Pancreas (tissue), 10 donors: Measurements from ENCODE around the gene CYRIA. TPM values are rescaled to one million over a fixed set of nuclear protein-coding genes. Genes with fewer than 3 reads are reported as not detected.

ENCODE experiments used
- ATAC-seq, 4 donors: fragments of 200-7000 bp; cut with Tn5 transposase; one replicate each; pipeline versions ENCODE4 v1.8.0 to v1.9.1; 2020; ENCODE audit warnings: mild to moderate bottlenecking in 4 of 4, moderate library complexity in 4 of 4
- DNase-seq, 6 donors: peaks; one replicate each; pipeline ENCODE4 v3.0.0-alpha.2; 2020
- FAIRE-seq: peaks from 2 replicates; lab custom pipeline; 2012; peaks lifted over from hg19 to GRCh38; lab: Jason Lieb, UNC
- H3K27ac ChIP-seq, 4 donors: fragments of 200-600 bp; sonication (generic); 1 replicate in 3 of 4; 2 replicates in 1 of 4; pipeline versions ENCODE4 v1.5.0 to v1.8.0; 2020
- H3K27me3 ChIP-seq, 4 donors: fragments of 200-600 bp; one replicate each; pipeline ENCODE4 v1.8.0; 2021
- H3K36me3 ChIP-seq, 3 donors: fragments of 200-600 bp; sonication (generic) in 1 of 3; one replicate each; pipeline versions ENCODE4 v1.5.0 to v1.8.0; 2020 to 2021
- H3K4me1 ChIP-seq, 3 donors: fragments of 200-600 bp; one replicate each; pipeline ENCODE4 v1.8.0; 2021
- H3K4me3 ChIP-seq, 4 donors: fragments of 200-600 bp; sonication (generic) in 2 of 4; one replicate each; pipeline versions ENCODE4 v1.5.0 to v1.8.0; 2020 to 2021
- H3K9me3 ChIP-seq, 4 donors: fragments of 200-600 bp; one replicate each; pipeline ENCODE4 v1.8.0; 2021
- WGBS, 2 donors: extraction: QIAGEN DNeasy Blood & Tissue Kit; methylation state at CpG; one replicate each; pipeline ENCODE4 v1.1.7; 2013; 5-methylcytosine and 5-hydroxymethylcytosine counted together
- intact Hi-C, 3 donors: fragments of 100-400 bp; cut with DNase I; formaldehyde crosslinking; loops; one replicate each; pipeline versions ENCODE4 v1.11.1 to v1.14.2; 2022
- polyA plus RNA-seq, 2 donors: library from polyadenylated mRNA; stranded (reverse); fragments of 200-250 nt; gene quantifications; one replicate each; pipeline ENCODE4 v1.2.3, GENCODE V29; 2013
- total RNA-seq, 6 donors: library from RNA; stranded (reverse); fragmentation: NEBNext Ultra II Directional in 4 of 6; extraction: Animal tissue kit (Norgen Biotek cat#: 25700) in 4 of 6; gene quantifications; one replicate each; pipeline versions ENCODE4 v1.2.1 to v1.2.4, GENCODE V29; 2021 to 2023
- TF ChIP-seq, protein P1 (sequence below), 4 donors: fragments of 200-600 bp; sonication (generic) in 3 of 4; IDR thresholded peaks; one replicate each; pipeline versions ENCODE4 v1.5.0 to v1.8.0; 2021; ENCODE audit warnings: antibody characterized with exemption in 4 of 4
- donor health status: healthy with polysubstance abuse.
- donor health status: DM: no; HTN: no; CAD: no; lungs with moderate emphysema.
- donor health status: DM: no; HTN: no; CAD: no.
- donor health status: control.
- donor health status: control.
- donor health status: Bipolar disorder and iron deficiency.
- donor health status: DM: yes; HTN: yes; CAD: no.
- donor health status: DM: no; HTN: no; CAD: no.
- donor health status: DM: no; HTN: no; CAD: no.
- donor health status: DM: yes; HTN: yes; CAD: no.

The CYRIA gene
- total and polyA plus RNA-seq, 8 donors, result 0.65 to 7.6 (median 1.7) TPM

DNA sequence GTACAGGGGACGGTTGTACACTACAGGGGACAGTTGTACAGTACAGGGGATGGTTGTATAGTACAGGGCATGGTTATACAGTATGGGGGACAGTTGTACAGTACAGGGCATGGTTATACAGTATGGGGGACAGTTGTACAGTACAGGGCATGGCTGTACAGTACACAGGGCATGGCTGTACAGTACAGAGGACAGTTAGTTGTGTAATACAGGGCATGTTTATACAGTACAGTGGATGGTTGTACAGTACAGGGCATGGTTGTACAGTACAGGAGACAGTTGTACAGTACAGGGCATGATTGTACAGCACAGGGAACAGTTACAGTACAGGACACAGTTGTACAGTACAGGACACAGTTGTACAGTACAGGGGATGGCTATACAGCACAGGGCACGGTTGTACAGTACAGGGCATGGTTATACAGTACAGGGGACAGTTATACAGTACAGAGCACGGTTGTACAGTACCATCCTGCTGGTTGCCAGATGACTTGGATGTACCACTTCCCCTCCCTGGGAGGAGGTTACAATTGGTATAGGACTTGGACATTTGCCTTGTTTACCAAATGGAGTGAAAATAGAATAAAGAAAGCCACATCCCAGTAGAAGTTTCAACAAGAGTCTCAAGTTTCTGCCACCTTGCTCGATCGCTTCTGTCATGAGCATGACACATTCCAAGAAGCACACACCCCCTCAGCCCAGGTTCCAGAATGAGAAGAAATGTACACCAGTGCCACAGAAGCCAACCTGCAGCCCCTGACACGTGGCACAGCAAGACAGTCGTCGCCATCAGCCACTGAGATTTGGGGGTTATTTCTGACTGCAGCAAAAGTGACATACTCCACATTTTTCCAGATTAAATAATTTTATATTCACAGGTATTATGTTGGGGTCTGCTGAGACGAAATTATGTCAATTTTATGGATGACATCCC lies 16.0 kb downstream of the CYRIA start:
- FAIRE-seq (no peak), ATAC-seq (no peak), DNase-seq (no peak)
- no peak overlapping the region for H3K4me3 ChIP-seq
- 86 to 88% methylated on average over 9 of the region's 9 CpGs for WGBS, 2 donors
- H3K36me3 ChIP-seq, result no peaks in the 10 kb centered on the region
- intact Hi-C loops, result no loop called here
- H3K27me3 ChIP-seq, result no peaks in the 10 kb centered on the region
- H3K4me1 ChIP-seq, result peaks cover 9 to 17% (median 10%) of the 10 kb centered on the region in 3 donors
- H3K9me3 ChIP-seq, result no peaks in the 10 kb centered on the region
- TF ChIP-seq, protein P1, sequence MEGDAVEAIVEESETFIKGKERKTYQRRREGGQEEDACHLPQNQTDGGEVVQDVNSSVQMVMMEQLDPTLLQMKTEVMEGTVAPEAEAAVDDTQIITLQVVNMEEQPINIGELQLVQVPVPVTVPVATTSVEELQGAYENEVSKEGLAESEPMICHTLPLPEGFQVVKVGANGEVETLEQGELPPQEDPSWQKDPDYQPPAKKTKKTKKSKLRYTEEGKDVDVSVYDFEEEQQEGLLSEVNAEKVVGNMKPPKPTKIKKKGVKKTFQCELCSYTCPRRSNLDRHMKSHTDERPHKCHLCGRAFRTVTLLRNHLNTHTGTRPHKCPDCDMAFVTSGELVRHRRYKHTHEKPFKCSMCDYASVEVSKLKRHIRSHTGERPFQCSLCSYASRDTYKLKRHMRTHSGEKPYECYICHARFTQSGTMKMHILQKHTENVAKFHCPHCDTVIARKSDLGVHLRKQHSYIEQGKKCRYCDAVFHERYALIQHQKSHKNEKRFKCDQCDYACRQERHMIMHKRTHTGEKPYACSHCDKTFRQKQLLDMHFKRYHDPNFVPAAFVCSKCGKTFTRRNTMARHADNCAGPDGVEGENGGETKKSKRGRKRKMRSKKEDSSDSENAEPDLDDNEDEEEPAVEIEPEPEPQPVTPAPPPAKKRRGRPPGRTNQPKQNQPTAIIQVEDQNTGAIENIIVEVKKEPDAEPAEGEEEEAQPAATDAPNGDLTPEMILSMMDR (IDR thresholded peaks at IDR 0.05), result no peak
- H3K27ac ChIP-seq, result peak overlapping the region in 1 of 4 donors; percentile 74

DNA sequence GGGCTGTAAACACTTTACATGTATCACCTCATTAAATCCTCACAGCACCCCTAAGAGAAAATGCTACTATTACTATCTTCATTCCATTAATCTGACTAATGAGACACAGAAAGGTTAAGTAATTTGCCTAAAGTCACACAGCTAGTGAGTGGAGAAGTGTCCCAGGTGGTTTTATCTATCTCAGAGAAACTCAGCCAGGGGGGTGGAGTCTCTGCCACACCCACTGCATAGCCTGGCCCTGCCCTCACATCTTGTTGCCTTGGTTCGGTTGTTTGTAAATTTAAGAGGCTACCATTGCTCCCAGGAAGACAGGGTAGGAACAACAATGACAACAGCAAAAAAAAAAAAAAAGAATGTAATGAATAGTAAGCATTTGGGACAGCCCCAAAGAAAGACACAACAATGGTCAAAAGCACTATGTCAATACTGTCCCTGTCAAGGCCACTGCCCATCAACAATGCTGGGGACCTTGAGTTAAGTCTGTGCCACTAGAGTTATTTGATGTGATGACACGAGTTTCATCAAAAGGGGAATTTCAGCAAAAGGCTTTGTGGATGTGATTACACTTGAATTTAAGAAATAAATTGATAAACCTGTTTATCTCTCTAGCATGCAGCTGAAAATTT lies 17.5 kb downstream of the CYRIA start:
- WGBS, 2 donors, result 82 to 87% methylated on average over 2 of the region's 2 CpGs
- no peak overlapping the region for H3K27ac ChIP-seq
- no peaks in the 10 kb centered on the region for H3K36me3 ChIP-seq
- TF ChIP-seq, protein P1 (IDR thresholded peaks at IDR 0.05), result no peak
- FAIRE-seq (no peak), ATAC-seq (no peak), DNase-seq (no peak)
- H3K9me3 ChIP-seq, result no peaks in the 10 kb centered on the region
- intact Hi-C loops, result no loop called here
- H3K4me1 ChIP-seq, result peaks cover 7 to 17% (median 11%) of the 10 kb centered on the region in 3 donors
- H3K4me3 ChIP-seq, result no peak overlapping the region
- no peaks in the 10 kb centered on the region for H3K27me3 ChIP-seq

DNA sequence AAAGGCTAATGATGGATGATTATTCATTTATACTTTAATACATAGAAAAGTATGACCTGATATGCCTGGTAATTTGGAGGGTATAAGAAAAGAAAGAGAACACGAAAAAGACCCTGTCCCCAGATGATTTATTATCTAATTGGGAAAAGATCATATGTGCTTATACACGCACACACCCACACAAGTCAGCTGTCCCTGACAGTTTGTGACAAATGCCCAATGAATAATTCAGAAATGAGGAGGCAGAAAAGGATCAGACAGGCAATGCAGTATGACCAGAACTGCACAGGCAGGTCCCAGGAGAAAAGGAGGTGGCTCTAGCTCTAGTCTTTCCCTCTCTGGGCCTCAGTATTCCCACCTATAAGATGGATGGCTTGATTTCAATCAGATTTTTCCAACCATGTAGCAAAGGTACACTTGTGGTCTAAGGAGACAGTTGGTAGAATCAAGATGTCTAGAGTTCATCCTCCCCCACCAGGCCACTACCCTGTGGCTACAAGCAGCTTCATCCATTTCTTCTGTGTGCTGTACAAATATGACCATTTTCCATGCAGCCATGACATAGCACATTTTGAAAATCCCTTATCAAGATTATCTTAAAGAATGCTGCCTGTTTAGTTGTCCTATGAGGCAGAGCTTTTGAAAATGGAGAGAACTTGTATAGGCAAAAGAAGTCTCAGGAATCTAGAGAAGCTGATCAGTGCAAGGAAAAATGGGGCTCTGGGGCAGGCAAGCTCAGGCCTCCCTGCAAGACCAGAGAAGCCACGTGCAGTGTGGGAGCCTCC lies 19.7 kb downstream of the CYRIA start:
- no peak for ATAC-seq
- Histone ChIP-seq H3K4me1 (peaks cover 0 to 11% (median 3%) of the 10 kb centered on the region in 3 donors), H3K36me3 (no peaks in the 10 kb centered on the region), H3K9me3 (no peaks in the 10 kb centered on the region), H3K27me3 (no peaks in the 10 kb centered on the region), H3K27ac (no peak overlapping the region), H3K4me3 (no peak overlapping the region)
- TF ChIP-seq, protein P1 (IDR thresholded peaks at IDR 0.05), result no peak
- intact Hi-C loops, result no loop called here
- FAIRE-seq, result no peak
- WGBS, 2 donors, result 60 to 69% methylated on average over 3 of the region's 3 CpGs
- DNase-seq, result no peak

DNA sequence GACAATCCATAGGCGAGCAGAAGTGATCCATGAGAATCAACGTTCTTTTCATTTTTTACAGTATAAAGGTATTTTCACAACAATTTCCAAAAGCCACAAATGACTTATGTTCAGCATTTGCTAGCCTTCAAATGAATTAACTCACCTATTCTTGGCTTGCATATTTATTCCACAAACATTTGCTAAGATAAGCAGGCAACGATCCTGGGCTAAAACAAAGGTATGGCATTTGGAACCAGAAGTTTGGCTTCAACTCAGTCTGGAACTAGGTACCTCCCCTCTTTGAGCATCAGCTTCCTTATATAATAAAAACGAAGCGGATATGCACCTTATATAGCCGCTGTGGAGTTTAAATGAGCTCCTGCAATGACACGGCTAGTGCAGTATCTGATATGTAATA lies 20.5 kb downstream of the CYRIA start:
- H3K27ac ChIP-seq, result no peak overlapping the region
- H3K36me3 ChIP-seq, result no peaks in the 10 kb centered on the region
- DNase-seq (no peak), FAIRE-seq (no peak), ATAC-seq (peak in 2 of 4 donors; percentile 55 to 78)
- WGBS, 2 donors, result 37 to 42% methylated on average over 7 of the region's 7 CpGs
- intact Hi-C loops, result no loop called here
- H3K9me3 ChIP-seq, result no peaks in the 10 kb centered on the region
- H3K4me1 ChIP-seq, result peaks cover 0 to 11% (median 0%) of the 10 kb centered on the region in 3 donors
- H3K4me3 ChIP-seq, result no peak overlapping the region
- TF ChIP-seq, protein P1 (IDR thresholded peaks at IDR 0.05), result no peak
- H3K27me3 ChIP-seq, result no peaks in the 10 kb centered on the region
